Chondrocyte (in vitro differentiated cells): ENCODE data around the gene PHRF1. TPM values are rescaled to one million over a fixed set of nuclear protein-coding genes. Genes with fewer than 3 reads are reported as not detected.
A peak's percentile ranks its signal among the peaks of the same experiment; 100 is the strongest.

Experiments
- DNase-seq: peaks from one replicate; pipeline ENCODE4 v3.0.0; 2021; ENCODE audit warnings: mixed read lengths, low spot score
- H3K27ac Mint-ChIP-seq: one replicate; pipeline ENCODE4 v1.8.0; 2021; ENCODE audit warnings: mild to moderate bottlenecking, moderate library complexity, mixed read lengths; ENCODE audit not compliant: unreplicated experiment
- H3K27me3 Mint-ChIP-seq: 2 replicates; pipeline ENCODE4 v1.8.0; 2021; ENCODE audit warnings: low read depth, mixed read lengths
- H3K36me3 Mint-ChIP-seq: 2 replicates; pipeline ENCODE4 v1.8.0; 2021; ENCODE audit warnings: low read depth, mixed read lengths
- H3K4me1 Mint-ChIP-seq: 2 replicates; pipeline ENCODE4 v1.8.0; 2021; ENCODE audit warnings: low read depth, mild to moderate bottlenecking, mixed read lengths
- H3K4me3 Mint-ChIP-seq: one replicate; pipeline ENCODE4 v1.8.0; 2021; ENCODE audit warnings: mild to moderate bottlenecking, moderate library complexity, mixed read lengths; ENCODE audit not compliant: unreplicated experiment
- H3K9me3 Mint-ChIP-seq: 2 replicates; pipeline ENCODE4 v1.8.0; 2021; ENCODE audit warnings: low read depth, mixed read lengths
- total RNA-seq: library from RNA; stranded (reverse); gene quantifications from 3 replicates; pipeline ENCODE4 v1.2.1, GENCODE V29; 2021
- TF ChIP-seq, protein P1 (sequence below): fragments of 200-600 bp; sonication (generic); IDR thresholded peaks from 2 replicates; pipeline ENCODE4 v1.5.0; 2021; ENCODE audit warnings: antibody characterized with exemption, mild to moderate bottlenecking, moderate library complexity

PHRF1 gene
- total RNA-seq, 1 donor from 2014 or later: 25.9 TPM

- TF ChIP-seq, protein P1, sequence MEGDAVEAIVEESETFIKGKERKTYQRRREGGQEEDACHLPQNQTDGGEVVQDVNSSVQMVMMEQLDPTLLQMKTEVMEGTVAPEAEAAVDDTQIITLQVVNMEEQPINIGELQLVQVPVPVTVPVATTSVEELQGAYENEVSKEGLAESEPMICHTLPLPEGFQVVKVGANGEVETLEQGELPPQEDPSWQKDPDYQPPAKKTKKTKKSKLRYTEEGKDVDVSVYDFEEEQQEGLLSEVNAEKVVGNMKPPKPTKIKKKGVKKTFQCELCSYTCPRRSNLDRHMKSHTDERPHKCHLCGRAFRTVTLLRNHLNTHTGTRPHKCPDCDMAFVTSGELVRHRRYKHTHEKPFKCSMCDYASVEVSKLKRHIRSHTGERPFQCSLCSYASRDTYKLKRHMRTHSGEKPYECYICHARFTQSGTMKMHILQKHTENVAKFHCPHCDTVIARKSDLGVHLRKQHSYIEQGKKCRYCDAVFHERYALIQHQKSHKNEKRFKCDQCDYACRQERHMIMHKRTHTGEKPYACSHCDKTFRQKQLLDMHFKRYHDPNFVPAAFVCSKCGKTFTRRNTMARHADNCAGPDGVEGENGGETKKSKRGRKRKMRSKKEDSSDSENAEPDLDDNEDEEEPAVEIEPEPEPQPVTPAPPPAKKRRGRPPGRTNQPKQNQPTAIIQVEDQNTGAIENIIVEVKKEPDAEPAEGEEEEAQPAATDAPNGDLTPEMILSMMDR: no peak
- no peaks in the 10 kb centered on the region for H3K9me3 Mint-ChIP-seq
- peaks cover 14% of the 10 kb centered on the region for H3K4me1 Mint-ChIP-seq
- H3K36me3 Mint-ChIP-seq: no peaks in the 10 kb centered on the region
- no peak overlapping the region for H3K27ac Mint-ChIP-seq
- H3K27me3 Mint-ChIP-seq: no peaks in the 10 kb centered on the region
- no peak overlapping the region for H3K4me3 Mint-ChIP-seq
- DNase-seq: no peak
Observed at GRCh38 chr11:635945-636510, 59.8 kb downstream of the PHRF1 start.

GRCh38 chr11:636511-637332 is 60.5 kb downstream of the PHRF1 start, which contains the start of gene DRD4:
Gene DRD4 (plus strand): TSS chr11:637269. CDS start chr11:637305, 36 bp downstream.
- Mint-ChIP-seq H3K27me3 (no peaks in the 10 kb centered on the region), H3K36me3 (no peaks in the 10 kb centered on the region), H3K9me3 (no peaks in the 10 kb centered on the region), H3K27ac (peak within 1 kb of the TSS; percentile 15), H3K4me1 (peaks cover 14% of the 10 kb centered on the region), H3K4me3 (peak within 1 kb of the TSS; percentile 59)
- TF ChIP-seq, protein P1: no peak
- no peak for DNase-seq

- H3K4me3 Mint-ChIP-seq: peak overlapping the region; percentile 59
- no peak overlapping the region for H3K27ac Mint-ChIP-seq
- H3K36me3 Mint-ChIP-seq: no peaks in the 10 kb centered on the region
- TF ChIP-seq, protein P1: no peak
- H3K27me3 Mint-ChIP-seq: no peaks in the 10 kb centered on the region
- peaks cover 14% of the 10 kb centered on the region for H3K4me1 Mint-ChIP-seq
- DNase-seq: no peak
- H3K9me3 Mint-ChIP-seq: no peaks in the 10 kb centered on the region
Observed at GRCh38 chr11:637333-637592, 61.0 kb downstream of the PHRF1 start.

DNA sequence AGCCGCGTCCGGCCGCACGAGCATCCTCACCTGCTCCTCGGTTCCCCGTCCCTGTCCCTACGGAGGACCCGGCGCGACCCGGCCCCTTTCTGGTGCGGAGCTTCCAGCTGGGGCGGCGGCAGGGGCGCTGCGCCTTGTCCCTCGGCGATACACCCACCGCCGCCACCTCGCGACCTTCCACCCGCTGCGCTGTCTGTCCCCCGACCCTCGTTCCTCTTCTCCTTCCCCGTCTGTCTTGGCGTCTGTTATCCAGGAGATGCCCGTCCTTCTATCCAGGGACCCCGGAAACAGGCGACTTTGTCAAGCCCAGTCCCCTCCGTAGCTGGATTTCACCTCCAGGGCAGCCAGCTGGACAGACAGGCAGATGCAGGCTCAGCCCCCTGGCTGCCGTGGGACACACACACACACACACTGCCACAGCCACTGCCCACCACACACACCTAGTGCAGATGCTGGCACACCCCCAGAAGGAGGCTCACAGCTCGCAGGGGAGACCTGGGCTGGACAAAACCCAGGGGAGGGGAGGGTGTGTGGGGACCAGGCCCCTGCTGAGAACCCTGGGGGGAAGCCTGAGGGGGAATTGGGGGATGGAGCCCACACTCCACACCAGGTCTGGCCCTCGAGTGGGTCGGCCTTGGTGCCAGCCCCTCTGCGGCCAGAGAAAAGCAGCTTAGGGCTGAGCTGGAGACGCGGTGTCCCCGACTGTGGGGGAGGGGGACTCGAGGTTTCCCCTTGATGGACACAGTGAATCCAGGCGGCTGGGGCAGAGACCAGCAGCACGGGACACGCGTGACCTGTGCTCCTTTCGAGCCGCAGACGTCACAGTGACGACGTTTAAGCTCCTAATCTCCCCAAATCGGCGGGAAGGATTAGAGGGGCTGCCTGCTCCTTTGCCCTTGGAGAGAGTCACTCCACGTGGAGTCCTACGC is 61.6 kb downstream of the PHRF1 start:
- TF ChIP-seq, protein P1: peak; percentile 11
- DNase-seq: peak; percentile 95
- H3K4me3 Mint-ChIP-seq: peak overlapping the region; percentile 59
- peaks cover 14% of the 10 kb centered on the region for H3K4me1 Mint-ChIP-seq
- H3K27me3 Mint-ChIP-seq: no peaks in the 10 kb centered on the region
- no peaks in the 10 kb centered on the region for H3K9me3 Mint-ChIP-seq
- peak overlapping the region; percentile 15 for H3K27ac Mint-ChIP-seq
- no peaks in the 10 kb centered on the region for H3K36me3 Mint-ChIP-seq
